Left cardiac atrium (tissue), 4 donors: ENCODE data around the gene PYY. TPM values are rescaled to one million over a fixed set of nuclear protein-coding genes. Genes with fewer than 3 reads are reported as not detected.

Experiments
- ATAC-seq, 2 donors: fragments of 200-7000 bp; cut with Tn5 transposase; one replicate each; pipeline ENCODE4 v1.9.1; 2020; ENCODE audit warnings: mild to moderate bottlenecking in 2 of 2, moderate library complexity in 2 of 2
- DNase-seq: peaks from one replicate; pipeline ENCODE4 v3.0.0-alpha.2; 2020
- intact Hi-C, 2 donors: fragments of 100-400 bp; cut with DNase I; formaldehyde crosslinking; loops; one replicate each; pipeline versions ENCODE4 v1.14.1 to v1.15.1; 2022 to 2023
- total RNA-seq, 2 donors: library from RNA; stranded (reverse); fragmentation: NEBNext Ultra II Directional; extraction: Animal tissue kit (Norgen Biotek cat#: 25700); gene quantifications; one replicate each; pipeline ENCODE4 v1.2.1, GENCODE V29; 2021
- donor health status: DM: no; HTN: yes; CAD: no.
- donor health status: DM: no; HTN: yes; CAD: no; lungs with severe emphysema.
- donor health status: DM: yes; HTN: yes; CAD: no.
- donor health status: Dilated cardiomyopathy.

PYY gene
- total RNA-seq, 2 donors from 2014 or later, result not detected

- ATAC-seq (peak; percentile 75 to 86), DNase-seq (peak; percentile 80)
- intact Hi-C loops, result no loop called here
Observed at GRCh38 chr17:43905985-43906852, 47.5 kb downstream of the PYY start.

- ATAC-seq (no peak), DNase-seq (no peak)
- intact Hi-C loops, result no loop called here
Observed at GRCh38 chr17:43905400-43905984, 48.2 kb downstream of the PYY start.

Other genes starting within 250 kb of the PYY start
- not detected for gene SOST, start 195.1 kb downstream of the PYY start, total RNA-seq
- 100 to 1,000 TPM; 149 to 204 TPM for gene DUSP3, start 175.0 kb downstream of the PYY start, total RNA-seq
- not detected for gene CFAP97D1, start 173.5 kb downstream of the PYY start, total RNA-seq
- 10 to 100 TPM; 30.7 to 74.2 TPM for gene MPP3, start 120.8 kb downstream of the PYY start, total RNA-seq
- 10 to 100 TPM; 14.5 to 15.0 TPM for gene CD300LG, start 106.8 kb downstream of the PYY start, total RNA-seq
- 10 to 100 TPM; 10.7 to 15.9 TPM for gene MPP2, start 46.4 kb downstream of the PYY start, total RNA-seq
- not detected for gene PPY, start 11.5 kb downstream of the PYY start, total RNA-seq
- 1 to 10 TPM; 1.3 to 1.4 TPM for gene NAGS, start 50.7 kb upstream of the PYY start, total RNA-seq
- gene TMEM101, start 61.0 kb upstream of the PYY start, total RNA-seq, result 10 to 100 TPM; 16.1 to 17.5 TPM
- 10 to 100 TPM; 39.4 to 57.5 TPM for gene LSM12, start 112.7 kb upstream of the PYY start, total RNA-seq
- gene G6PC3, start 116.8 kb upstream of the PYY start, total RNA-seq, result 10 to 100 TPM; 32.9 to 44.4 TPM
- gene HDAC5, start 169.7 kb upstream of the PYY start, total RNA-seq, result 10 to 100 TPM; 39.2 to 57.9 TPM
- gene HROB, start 188.0 kb upstream of the PYY start, total RNA-seq, result 1 to 10 TPM; 1.1 to 1.3 TPM
- 1 to 10 TPM; 4.9 to 8.7 TPM for gene ASB16, start 216.8 kb upstream of the PYY start, total RNA-seq
- gene TMUB2, start 233.0 kb upstream of the PYY start, total RNA-seq, result 10 to 100 TPM; 22.5 to 23.1 TPM
- gene ATXN7L3, start 245.9 kb upstream of the PYY start, total RNA-seq, result 10 to 100 TPM; 39.6 to 50.4 TPM